ENCODE results near the gene LARP4B.

Gene LARP4B

GRCh38 chr10:791639-792038 is 139.9 kb downstream of the LARP4B start:
- in situ Hi-C loops (cut with HindIII; ENCODE audit: low sequenced_read_pairs), result loop anchor here (5.0 kb wide), 1 partner anchor 279 kb away; no protein-coding TSS in a partner anchor

GRCh38 chr10:790821-791551 is 140.5 kb downstream of the LARP4B start:
- in situ Hi-C loops (cut with HindIII; ENCODE audit: low sequenced_read_pairs), result loop anchor here (5.0 kb wide), 1 partner anchor 279 kb away; no protein-coding TSS in a partner anchor

GRCh38 chr10:789831-790701 is 141.4 kb downstream of the LARP4B start:
- in situ Hi-C loops (cut with HindIII; ENCODE audit: low sequenced_read_pairs), result loop anchor here (5.0 kb wide), 1 partner anchor 278 kb away; no protein-coding TSS in a partner anchor

- in situ Hi-C loops (cut with HindIII; ENCODE audit: low sequenced_read_pairs), result no loop called here
Measured at GRCh38 chr10:788796-789748, 142.4 kb downstream of the LARP4B start.

GRCh38 chr10:787933-788651 is 143.4 kb downstream of the LARP4B start:
- in situ Hi-C loops (cut with HindIII; ENCODE audit: low sequenced_read_pairs), result no loop called here

GRCh38 chr10:786633-787474 is 144.7 kb downstream of the LARP4B start:
- in situ Hi-C loops (cut with HindIII; ENCODE audit: low sequenced_read_pairs), result no loop called here

GRCh38 chr10:785861-786214 is 145.7 kb downstream of the LARP4B start:
- in situ Hi-C loops (cut with HindIII; ENCODE audit: low sequenced_read_pairs), result no loop called here

GRCh38 chr10:785089-785860 is 146.2 kb downstream of the LARP4B start:
- in situ Hi-C loops (cut with HindIII; ENCODE audit: low sequenced_read_pairs), result no loop called here

GRCh38 chr10:784403-785088 is 147.0 kb downstream of the LARP4B start:
- in situ Hi-C loops (cut with HindIII; ENCODE audit: low sequenced_read_pairs), result no loop called here

- in situ Hi-C loops (cut with HindIII; ENCODE audit: low sequenced_read_pairs), result no loop called here
Measured at GRCh38 chr10:782751-783648, 148.5 kb downstream of the LARP4B start.

GRCh38 chr10:780536-781524 is 150.7 kb downstream of the LARP4B start:
- in situ Hi-C loops (cut with HindIII; ENCODE audit: low sequenced_read_pairs), result no loop called here

- in situ Hi-C loops (cut with HindIII; ENCODE audit: low sequenced_read_pairs), result no loop called here
Measured at GRCh38 chr10:778626-779330, 152.7 kb downstream of the LARP4B start.

GRCh38 chr10:777913-778479 is 153.5 kb downstream of the LARP4B start:
- in situ Hi-C loops (cut with HindIII; ENCODE audit: low sequenced_read_pairs), result no loop called here

- in situ Hi-C loops (cut with HindIII; ENCODE audit: low sequenced_read_pairs), result no loop called here
Measured at GRCh38 chr10:776772-777171, 154.7 kb downstream of the LARP4B start.

Data from endothelial cell of hepatic sinusoid (primary cell).